NT2/D1 (cell line): ENCODE measurements around the gene FMN2.

Experiments used
- DNase-seq: peaks from one replicate; pipeline ENCODE4 v3.0.0-alpha.2; 2011; ENCODE audit warnings: low read depth, low spot score
- H3K27me3 ChIP-seq: 2 replicates; pipeline ENCODE4 v1.6.0; 2011; ENCODE audit warnings: mild to moderate bottlenecking; ENCODE audit not compliant: insufficient read length, insufficient read depth
- H3K36me3 ChIP-seq: 2 replicates; pipeline ENCODE4 v1.6.1; 2011; ENCODE audit warnings: mild to moderate bottlenecking, low read length, mixed read lengths; ENCODE audit not compliant: insufficient read depth, insufficient read length
- H3K4me1 ChIP-seq: 2 replicates; pipeline ENCODE4 v1.5.1; 2011; ENCODE audit not compliant: insufficient read depth, insufficient read length
- H3K4me3 ChIP-seq: 2 replicates; pipeline ENCODE4 v1.5.1; 2011; ENCODE audit warnings: low read depth; ENCODE audit not compliant: insufficient read length
- H3K9ac ChIP-seq: 2 replicates; pipeline ENCODE4 v1.6.0; 2011; ENCODE audit warnings: low read depth; ENCODE audit not compliant: insufficient read length
- H3K9me3 ChIP-seq: 2 replicates; pipeline ENCODE4 v1.5.1; 2011; ENCODE audit warnings: mild to moderate bottlenecking, low read length; ENCODE audit not compliant: insufficient read depth
- SUZ12 ChIP-seq: IDR thresholded peaks from 2 replicates; pipeline ENCODE4 v1.6.1; 2011; ENCODE audit not compliant: insufficient read length, insufficient read depth; ENCODE audit errors: extremely low read depth
- YY1 ChIP-seq: IDR thresholded peaks from 2 replicates; pipeline ENCODE4 v1.6.1; 2011; ENCODE audit not compliant: insufficient read length, insufficient read depth
- ZNF274 ChIP-seq: IDR thresholded peaks from 2 replicates; pipeline ENCODE4 v1.6.1; 2011; ENCODE audit warnings: mild to moderate bottlenecking, low read depth, low read length

The FMN2 gene

GRCh38 chr1:240237305-240237721 lies 145.6 kb downstream of the FMN2 start:
- TF ChIP-seq YY1 (no peak), ZNF274 (no peak), SUZ12 (no peak)
- no peaks in the 10 kb centered on the region for H3K36me3 ChIP-seq
- H3K9me3 ChIP-seq, result no peaks in the 10 kb centered on the region
- no peak overlapping the region for H3K9ac ChIP-seq
- no peak overlapping the region for H3K4me3 ChIP-seq
- H3K4me1 ChIP-seq, result no peaks in the 10 kb centered on the region
- DNase-seq, result no peak
- no peaks in the 10 kb centered on the region for H3K27me3 ChIP-seq

GRCh38 chr1:240239309-240239708 lies 147.6 kb downstream of the FMN2 start:
- no peak for DNase-seq
- H3K36me3 ChIP-seq, result no peaks in the 10 kb centered on the region
- H3K4me1 ChIP-seq, result no peaks in the 10 kb centered on the region
- no peaks in the 10 kb centered on the region for H3K9me3 ChIP-seq
- no peak overlapping the region for H3K4me3 ChIP-seq
- no peaks in the 10 kb centered on the region for H3K27me3 ChIP-seq
- no peak for TF ChIP-seq ZNF274
- TF ChIP-seq YY1, result no peak
- no peak overlapping the region for H3K9ac ChIP-seq

- H3K4me1 ChIP-seq, result no peaks in the 10 kb centered on the region
- no peak for DNase-seq
- TF ChIP-seq YY1 (no peak), SUZ12 (no peak), ZNF274 (no peak)
These were observed 149.6 kb downstream of the FMN2 start for GRCh38 chr1:240241278-240241677.

GRCh38 chr1:240242601-240243144 lies 151.0 kb downstream of the FMN2 start:
- TF ChIP-seq SUZ12 (no peak), ZNF274 (no peak), YY1 (no peak)

More at GRCh38 chr1:240241278-240241677, 149.6 kb downstream of the FMN2 start:
- no peak overlapping the region for H3K4me3 ChIP-seq
- H3K27me3 ChIP-seq, result no peaks in the 10 kb centered on the region
- no peaks in the 10 kb centered on the region for H3K36me3 ChIP-seq
- no peak overlapping the region for H3K9ac ChIP-seq
- H3K9me3 ChIP-seq, result no peaks in the 10 kb centered on the region

GRCh38 chr1:240244968-240245628 lies 153.4 kb downstream of the FMN2 start:
- no peak for DNase-seq
- no peaks in the 10 kb centered on the region for H3K4me1 ChIP-seq
- TF ChIP-seq YY1 (no peak), SUZ12 (no peak), ZNF274 (no peak)
- H3K4me3 ChIP-seq, result no peak overlapping the region
- no peaks in the 10 kb centered on the region for H3K36me3 ChIP-seq
- no peaks in the 10 kb centered on the region for H3K27me3 ChIP-seq
- H3K9ac ChIP-seq, result no peak overlapping the region
- H3K9me3 ChIP-seq, result no peaks in the 10 kb centered on the region

More at GRCh38 chr1:240242601-240243144, 151.0 kb downstream of the FMN2 start:
- H3K4me3 ChIP-seq, result no peak overlapping the region
- H3K36me3 ChIP-seq, result no peaks in the 10 kb centered on the region
- no peak overlapping the region for H3K9ac ChIP-seq
- no peaks in the 10 kb centered on the region for H3K9me3 ChIP-seq
- H3K4me1 ChIP-seq, result no peaks in the 10 kb centered on the region
- H3K27me3 ChIP-seq, result no peaks in the 10 kb centered on the region
- DNase-seq, result no peak

- TF ChIP-seq ZNF274 (no peak), SUZ12 (no peak), YY1 (no peak)
- no peak overlapping the region for H3K4me3 ChIP-seq
- no peak overlapping the region for H3K9ac ChIP-seq
- DNase-seq, result no peak
- no peaks in the 10 kb centered on the region for H3K36me3 ChIP-seq
- H3K9me3 ChIP-seq, result no peaks in the 10 kb centered on the region
- no peaks in the 10 kb centered on the region for H3K4me1 ChIP-seq
- H3K27me3 ChIP-seq, result no peaks in the 10 kb centered on the region
These were observed 153.9 kb downstream of the FMN2 start for GRCh38 chr1:240245629-240246020.

GRCh38 chr1:240247899-240248298 lies 156.2 kb downstream of the FMN2 start:
- no peaks in the 10 kb centered on the region for H3K36me3 ChIP-seq
- no peak overlapping the region for H3K4me3 ChIP-seq
- no peaks in the 10 kb centered on the region for H3K9me3 ChIP-seq
- no peak overlapping the region for H3K9ac ChIP-seq
- H3K27me3 ChIP-seq, result no peaks in the 10 kb centered on the region
- no peak for DNase-seq
- no peaks in the 10 kb centered on the region for H3K4me1 ChIP-seq
- TF ChIP-seq YY1 (no peak), SUZ12 (no peak), ZNF274 (no peak)
